Activated CD4-positive, alpha-beta T cell treated with anti-CD3 and anti-CD28 coated beads, Interleukin-10, Interleukin-2, amounts not matched to agents 100 ng/mL and 50 ng/mL, durations not matched to agents 16 hours and 8 hours (primary cell): Measurements from ENCODE around the gene B3GNT5.
A peak's percentile ranks its signal among the peaks of the same experiment; 100 is the strongest.

Experiments
- DNase-seq: peaks from one replicate; pipeline ENCODE4 v3.0.0-alpha.2; 2020

B3GNT5 gene

DNA sequence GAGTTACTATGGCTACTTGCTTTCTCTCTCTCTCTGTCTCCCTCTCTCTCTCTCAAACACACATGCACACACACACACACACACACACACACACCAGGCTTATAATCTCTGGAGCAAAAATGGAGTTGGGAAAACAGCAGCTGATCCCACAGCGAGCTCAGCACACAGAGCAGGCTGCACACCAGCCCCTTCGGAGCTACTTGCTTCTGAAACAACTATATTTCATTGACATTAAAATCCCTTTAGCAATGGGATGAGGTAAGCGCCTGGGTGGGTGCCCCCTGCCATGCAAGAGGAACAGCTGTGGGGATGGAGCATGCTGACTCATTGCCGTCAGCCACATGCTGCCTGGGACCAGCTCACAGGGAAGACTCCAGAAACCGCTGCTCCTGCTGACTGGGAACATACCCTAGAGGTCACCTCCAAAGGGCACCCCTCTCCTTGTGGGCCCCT lies 45.7 kb downstream of the B3GNT5 start:
- no peak for DNase-seq

GRCh38 chr3:183299976-183300375 lies 46.9 kb downstream of the B3GNT5 start:
- DNase-seq = no peak

- no peak for DNase-seq
These were observed 48.0 kb downstream of the B3GNT5 start for GRCh38 chr3:183300996-183301562.

- no peak for DNase-seq
These were observed 49.0 kb downstream of the B3GNT5 start for GRCh38 chr3:183301937-183302580.

- DNase-seq = no peak
These were observed 50.6 kb downstream of the B3GNT5 start for GRCh38 chr3:183303690-183304089.

DNA sequence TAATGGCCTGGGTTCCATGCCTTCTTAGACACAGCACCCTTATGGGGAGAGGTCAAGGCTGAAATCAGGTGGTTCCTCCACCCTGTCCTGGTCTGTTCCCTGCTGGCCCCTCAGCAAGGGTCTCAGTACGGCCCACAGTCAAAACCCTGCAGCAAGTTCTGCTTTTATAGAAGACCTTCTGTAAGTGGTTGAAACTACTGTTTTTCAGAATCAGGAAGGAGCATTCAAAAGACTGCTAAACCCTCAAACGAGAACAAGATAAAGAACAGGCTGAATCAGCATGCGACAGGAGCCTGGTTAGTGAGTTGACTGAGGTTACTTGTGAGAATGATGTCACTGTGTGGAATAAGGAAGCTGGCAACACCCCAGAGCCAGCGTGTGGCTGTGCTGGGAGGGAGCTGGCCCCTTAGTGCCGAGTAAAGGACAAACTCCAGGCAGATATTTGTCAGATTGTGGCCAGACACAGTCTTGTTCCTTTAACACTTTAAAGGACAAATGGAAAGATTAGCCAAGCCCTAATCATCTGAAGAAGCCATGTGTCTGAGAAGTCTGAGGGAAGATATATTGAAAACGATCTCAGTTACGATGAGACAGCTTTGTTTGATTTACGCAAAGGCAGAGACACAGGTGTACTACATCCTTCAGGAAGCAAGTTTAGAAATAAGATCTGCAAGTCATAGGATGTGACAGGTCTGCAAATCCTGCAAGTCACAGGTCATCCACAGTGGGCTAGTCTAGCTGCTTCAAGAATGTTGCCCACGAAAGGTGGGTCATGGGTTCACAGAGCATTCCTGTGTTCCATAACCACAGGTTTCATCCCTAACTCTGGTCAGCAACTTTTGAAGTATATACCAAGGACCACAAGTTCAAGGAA lies 54.0 kb downstream of the B3GNT5 start:
- peak; percentile 68 for DNase-seq

GRCh38 chr3:183307749-183308148 lies 54.7 kb downstream of the B3GNT5 start:
- DNase-seq = no peak

DNA sequence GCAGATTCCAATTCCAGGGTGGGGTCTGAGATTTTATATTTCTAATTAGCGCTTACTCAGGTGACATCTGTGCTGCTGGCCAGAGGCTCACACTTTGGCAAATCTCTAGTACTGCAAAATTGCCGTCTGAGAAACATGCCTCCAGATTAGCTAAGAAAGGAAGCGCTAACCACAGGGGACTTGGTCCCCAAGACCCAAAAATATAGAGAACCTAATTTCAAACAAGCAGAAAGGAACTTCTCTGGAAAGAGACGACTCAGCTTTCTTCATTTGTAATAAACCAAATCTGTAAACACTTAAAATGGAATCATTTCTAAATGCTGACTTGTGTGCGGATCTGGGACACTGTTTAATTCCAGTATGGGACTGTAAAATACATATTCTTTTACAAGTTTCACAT lies 55.7 kb downstream of the B3GNT5 start:
- no peak for DNase-seq

GRCh38 chr3:183309276-183309675 lies 56.2 kb downstream of the B3GNT5 start:
- DNase-seq = no peak

- DNase-seq = no peak
These were observed 57.9 kb downstream of the B3GNT5 start for GRCh38 chr3:183310936-183311335.

- no peak for DNase-seq
These were observed 59.4 kb downstream of the B3GNT5 start for GRCh38 chr3:183312433-183312832.

DNA sequence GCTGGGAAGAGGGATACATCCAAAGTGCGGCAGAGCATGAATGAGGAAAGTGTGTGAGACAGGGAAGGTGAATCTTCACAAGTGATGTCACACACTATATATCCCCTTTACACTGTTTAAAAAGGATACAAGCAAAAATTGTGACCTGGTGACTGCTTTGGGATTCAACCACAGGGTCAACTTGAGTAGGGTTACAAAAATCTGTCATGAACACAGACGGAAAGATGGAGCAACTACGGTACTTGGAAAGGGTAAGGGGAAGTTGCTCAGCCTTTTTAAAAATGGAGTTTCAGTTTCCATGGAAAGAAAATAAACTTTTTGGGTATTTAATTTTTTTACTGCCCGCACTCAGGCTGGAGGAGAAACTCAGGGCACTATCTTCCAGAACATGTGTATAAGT lies 60.3 kb downstream of the B3GNT5 start:
- no peak for DNase-seq

DNA sequence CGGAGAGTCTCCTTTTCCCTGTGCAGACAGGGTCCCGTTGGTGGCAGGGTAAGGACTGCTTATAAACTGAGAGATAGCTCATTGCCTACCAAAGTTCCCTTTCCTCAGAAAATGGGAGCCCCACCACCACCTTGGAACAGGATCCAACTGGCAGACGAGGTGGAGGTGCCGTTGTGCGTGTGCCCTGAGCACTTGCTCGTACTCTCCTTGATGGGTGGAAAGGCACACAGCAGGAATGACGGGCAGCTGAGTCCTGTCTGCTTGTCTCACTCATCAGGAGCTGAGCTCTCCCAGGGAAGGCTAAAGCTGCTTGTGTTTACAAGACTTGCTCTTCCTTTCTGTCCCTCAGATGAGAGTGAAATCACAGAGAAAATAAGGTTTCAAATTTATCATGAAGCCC lies 60.7 kb downstream of the B3GNT5 start:
- DNase-seq = no peak

GRCh38 chr3:183315739-183316138 lies 62.7 kb downstream of the B3GNT5 start:
- no peak for DNase-seq

- DNase-seq = no peak
These were observed 64.2 kb downstream of the B3GNT5 start for GRCh38 chr3:183317271-183317670.

- DNase-seq = no peak
These were observed 65.1 kb downstream of the B3GNT5 start for GRCh38 chr3:183317886-183318865.

- DNase-seq = no peak
These were observed 65.8 kb downstream of the B3GNT5 start for GRCh38 chr3:183318877-183319276.

- no peak for DNase-seq
These were observed 66.3 kb downstream of the B3GNT5 start for GRCh38 chr3:183319371-183319770.
